HCT116 (cell line): ENCODE data around the gene NMB. TPM values are rescaled to one million over a fixed set of nuclear protein-coding genes. Genes with fewer than 3 reads are reported as not detected.

Experiments
- ATAC-seq: fragments of 200-7000 bp; cut with Tn5 transposase; 2 replicates; pipeline ENCODE4 v1.9.1; 2020; ENCODE audit warnings: mild to moderate bottlenecking, moderate library complexity
- BruUV-seq: library from RNA; stranded (reverse); fragments of 400-500 nt; replicated peaks from 2 replicates; lab custom pipeline; 2021; lab: Mats Ljungman, UMichigan
- CTCF ChIA-PET: fragments of 300-600 bp; sonication (Branson Sonifier 250); formaldehyde crosslinking; loops from one replicate; lab custom pipeline; 2021; ENCODE audit warnings: antibody characterized with exemption; lab: Charles Lee
- POLR2A ChIA-PET: fragments of 300-600, 350-600 bp; sonication (Branson Sonifier 250); formaldehyde crosslinking; loops from one replicate; lab custom pipeline; 2021; ENCODE audit warnings: antibody characterized with exemption; lab: Charles Lee
- RAD21 ChIA-PET, 2 experiments: fragments of 300-600 bp; sonication (Branson Sonifier 250); formaldehyde crosslinking; loops; one replicate each; lab custom pipeline; 2023; ENCODE audit warnings: low total read pairs in 2 of 2; ENCODE audit not compliant: uncharacterized antibody in 2 of 2, unreplicated experiment in 2 of 2, low non-redundant PET in 1 of 2; lab: Charles Lee
- DNase-seq: peaks from one replicate; pipeline ENCODE4 v3.0.0-alpha.2; 2010; ENCODE audit warnings: low read depth, low spot score
- H2AFZ ChIP-seq: fragments of 200-600 bp; shearing (Covaris generic), sonication (generic); 2 replicates; pipeline ENCODE4 v1.6.1; 2017; ENCODE audit warnings: low read depth, mixed run types, mixed read lengths, antibody characterized with exemption, low read length; ENCODE audit not compliant: poor library complexity, severe bottlenecking
- H3K27ac ChIP-seq: 2 replicates; pipeline ENCODE4 v1.5.1; 2012; ENCODE audit warnings: low read depth, low read length
- H3K27me3 ChIP-seq: fragments of 200-600 bp; sonication (generic); 2 replicates; pipeline ENCODE4 v1.6.1; 2016; ENCODE audit warnings: mixed run types, low read length, mixed read lengths; ENCODE audit not compliant: insufficient read depth
- H3K36me3 ChIP-seq, 2 experiments: fragments of 200-500 bp in 1 of 2; fragments of 200-600 bp in 1 of 2; sonication (Bioruptor generic) in 1 of 2; sonication (generic) in 1 of 2; 2 replicates each; pipeline versions ENCODE4 v1.5.1 to v1.6.1; 2014 to 2016; ENCODE audit warnings: low read length in 2 of 2, inconsistent platforms in 1 of 2, mixed read lengths in 1 of 2, mixed run types in 1 of 2; ENCODE audit not compliant: insufficient read depth in 2 of 2, control insufficient read depth in 1 of 2
- H3K4me1 ChIP-seq, 2 experiments: fragments of 200-600 bp in 1 of 2; sonication (generic) in 1 of 2; 2 replicates each; pipeline versions ENCODE4 v1.5.1 to v1.6.1; 2012 to 2017; ENCODE audit warnings: low read length in 2 of 2, inconsistent platforms in 1 of 2, mild to moderate bottlenecking in 1 of 2, mixed read lengths in 1 of 2, mixed run types in 1 of 2, moderate library complexity in 1 of 2; ENCODE audit not compliant: insufficient read depth in 2 of 2, control insufficient read depth in 1 of 2
- H3K4me2 ChIP-seq: fragments of 200-600 bp; sonication (generic); 2 replicates; pipeline ENCODE4 v1.6.1; 2017; ENCODE audit warnings: mixed run types, low read length, mixed read lengths
- H3K4me3 ChIP-seq, 2 experiments: fragments of 200-600 bp in 1 of 2; sonication (generic) in 1 of 2; replicated peaks in 1 of 2; 2 replicates each; pipeline ENCODE4 v1.5.1; 2011 to 2016; ENCODE audit warnings: low read length in 2 of 2, control low read depth in 1 of 2, low read depth in 1 of 2, mild to moderate bottlenecking in 1 of 2, mixed read lengths in 1 of 2, mixed run types in 1 of 2
- H3K79me2 ChIP-seq: fragments of 200-600 bp; sonication (generic); 2 replicates; pipeline ENCODE4 v1.6.1; 2017; ENCODE audit warnings: mild to moderate bottlenecking, mixed run types, low read length, moderate library complexity, mixed read lengths; ENCODE audit not compliant: insufficient read depth
- H3K9ac ChIP-seq: fragments of 200-600 bp; sonication (generic); 2 replicates; pipeline ENCODE4 v1.6.1; 2016; ENCODE audit warnings: low read length, mixed read lengths
- H3K9me2 ChIP-seq: fragments of 200-600 bp; sonication (generic), shearing (Covaris generic); 2 replicates; pipeline ENCODE4 v1.6.1; 2017; ENCODE audit warnings: mixed run types, mild to moderate bottlenecking, moderate library complexity; ENCODE audit not compliant: insufficient read depth
- H3K9me3 ChIP-seq, 2 experiments: fragments of 200-500 bp in 1 of 2; fragments of 200-600 bp in 1 of 2; sonication (Bioruptor generic) in 1 of 2; sonication (generic) in 1 of 2; 2 replicates each; pipeline ENCODE4 v1.6.1; 2014 to 2017; ENCODE audit warnings: low read length in 2 of 2, mixed read lengths in 2 of 2, inconsistent platforms in 1 of 2, low read depth in 1 of 2, mild to moderate bottlenecking in 1 of 2, mixed run types in 1 of 2, moderate library complexity in 1 of 2; ENCODE audit not compliant: control insufficient read depth in 1 of 2, insufficient read depth in 1 of 2
- H4K20me1 ChIP-seq: fragments of 200-600 bp; sonication (generic), shearing (Covaris generic); 2 replicates; pipeline ENCODE4 v1.6.1; 2017; ENCODE audit warnings: mixed run types, mild to moderate bottlenecking, moderate library complexity; ENCODE audit not compliant: insufficient read depth
- CEBPB ChIP-seq: IDR thresholded peaks from 2 replicates; pipeline ENCODE4 v1.6.1; 2012; ENCODE audit warnings: low read depth
- ELF1 ChIP-seq: IDR thresholded peaks from 2 replicates; pipeline ENCODE4 v1.6.1; 2012; ENCODE audit warnings: low read depth, borderline replicate concordance
- EZH2phosphoT487 ChIP-seq: fragments of 200-600 bp; IDR thresholded peaks from 2 replicates; pipeline ENCODE4 v1.6.1; 2018; ENCODE audit warnings: antibody characterized with exemption, borderline replicate concordance
- FOSL1 ChIP-seq: IDR thresholded peaks from 2 replicates; pipeline ENCODE4 v1.6.1; 2012; ENCODE audit warnings: low read depth
- JUND ChIP-seq: IDR thresholded peaks from 2 replicates; pipeline ENCODE4 v1.6.1; 2012
- POLR2AphosphoS5 ChIP-seq: IDR thresholded peaks from 2 replicates; pipeline ENCODE4 v1.6.1; 2011; ENCODE audit warnings: mild to moderate bottlenecking, low read depth, low read length, moderate library complexity
- RAD21 ChIP-seq: IDR thresholded peaks from 2 replicates; pipeline ENCODE4 v1.6.1; 2012; ENCODE audit warnings: low read depth, mild to moderate bottlenecking
- TCF7L2 ChIP-seq: IDR thresholded peaks from 2 replicates; pipeline ENCODE4 v1.7.0; 2011; ENCODE audit warnings: borderline replicate concordance, inconsistent platforms; ENCODE audit not compliant: insufficient read depth, insufficient read length; ENCODE audit errors: extremely low read depth
- YY1 ChIP-seq: IDR thresholded peaks from 2 replicates; pipeline ENCODE4 v1.6.1; 2011; ENCODE audit warnings: low read length, low read depth, moderate library complexity, mild to moderate bottlenecking; ENCODE audit not compliant: insufficient replicate concordance; ENCODE audit errors: extremely low read depth
- ZFX ChIP-seq: fragments of 450-650 bp; IDR thresholded peaks from 2 replicates; pipeline ENCODE4 v1.6.1; 2017
- ZNF274 ChIP-seq: fragments of 200-500 bp; sonication (Bioruptor generic); IDR thresholded peaks from 2 replicates; pipeline ENCODE4 v1.6.1; 2014; ENCODE audit warnings: mild to moderate bottlenecking, low read depth, low read length, inconsistent platforms
- intact Hi-C: fragments of 100-400 bp; cut with micrococcal nuclease; formaldehyde crosslinking; loops from 2 replicates; pipeline ENCODE4 v1.10.0; 2022
- total RNA-seq: library from RNA; stranded (reverse); gene quantifications from one replicate; pipeline ENCODE4 v1.2.1, GENCODE V29; 2021; ENCODE audit not compliant: unreplicated experiment
- TF ChIP-seq, protein P1 (sequence below): IDR thresholded peaks from 2 replicates; pipeline ENCODE4 v1.6.1; 2012; ENCODE audit warnings: low read depth

The NMB gene
- total RNA-seq, 1 experiment from 2014 or later: 9.8 TPM

DNA sequence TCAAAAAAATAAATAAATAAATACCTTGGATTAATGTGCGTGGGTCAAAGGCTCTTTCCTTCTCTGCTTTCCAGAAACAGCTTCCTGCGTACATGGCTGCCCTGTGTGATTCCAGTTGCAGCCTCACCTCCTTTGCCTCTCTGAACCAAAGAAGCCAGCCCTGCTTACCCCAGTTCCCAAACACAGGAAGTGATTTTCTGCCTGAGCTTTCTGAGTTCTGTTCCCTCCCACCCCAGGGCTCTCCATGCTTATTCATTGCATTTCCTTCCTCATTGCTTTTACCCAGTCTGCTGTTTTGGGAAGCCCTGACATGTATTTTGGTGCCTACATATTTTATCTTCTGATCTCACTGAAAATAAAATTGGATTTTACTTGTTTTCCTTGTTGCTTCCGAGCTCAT, 41.8 kb downstream of the NMB start (continued):
- no peak for TF ChIP-seq TCF7L2
- no peak for TF ChIP-seq YY1
- no peak for TF ChIP-seq FOSL1
- no peak for TF ChIP-seq ELF1
- TF ChIP-seq JUND: no peak
- TF ChIP-seq ZFX: no peak
- TF ChIP-seq RAD21: no peak

DNA sequence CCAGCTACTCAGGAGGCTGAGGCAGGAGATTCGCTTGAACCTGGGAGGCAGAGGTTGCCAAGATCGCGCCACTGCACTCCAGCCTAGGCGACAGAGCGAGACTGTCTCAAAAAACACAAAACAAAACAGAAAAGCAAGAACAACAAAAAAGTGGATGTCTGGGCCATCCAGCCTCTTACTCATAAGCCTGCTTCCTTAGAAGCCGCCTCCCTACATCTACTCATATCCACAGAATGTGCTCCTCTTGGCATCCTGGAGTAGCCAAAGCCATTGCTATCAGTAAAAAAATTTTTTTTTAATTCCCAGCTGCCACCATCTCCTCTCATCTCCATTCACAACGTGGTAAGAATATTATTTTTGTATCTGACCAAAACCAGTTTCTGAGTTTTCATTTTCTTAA, 46.4 kb downstream of the NMB start:
- Histone ChIP-seq H3K9me3 (no peaks in the 10 kb centered on the region), H3K27ac (no peak overlapping the region), H3K36me3 (peaks cover 0 to 13% of the 10 kb centered on the region in 2 experiments; a peak in 1 of 4 replicates), H3K27me3 (no peaks in the 10 kb centered on the region), H3K9ac (no peak overlapping the region), H2AFZ (no peak overlapping the region), H4K20me1 (no peaks in the 10 kb centered on the region), H3K79me2 (no peaks in the 10 kb centered on the region), H3K9me2 (no peaks in the 10 kb centered on the region), H3K4me1 (no peaks in the 10 kb centered on the region; a peak in 1 of 4 replicates), H3K4me2 (no peak overlapping the region), H3K4me3 (no peak overlapping the region)
- DNase-seq (no peak), ATAC-seq (no peak)
- intact Hi-C loops: no loop called here
- ChIA-PET POLR2A (no interaction called here), RAD21 (no interaction called here)
- no TSS peak for BruUV-seq
- TF ChIP-seq ZNF274: no peak
- TF ChIP-seq ELF1: no peak
- TF ChIP-seq POLR2AphosphoS5: no peak
- TF ChIP-seq EZH2phosphoT487: no peak
- TF ChIP-seq, protein P1, sequence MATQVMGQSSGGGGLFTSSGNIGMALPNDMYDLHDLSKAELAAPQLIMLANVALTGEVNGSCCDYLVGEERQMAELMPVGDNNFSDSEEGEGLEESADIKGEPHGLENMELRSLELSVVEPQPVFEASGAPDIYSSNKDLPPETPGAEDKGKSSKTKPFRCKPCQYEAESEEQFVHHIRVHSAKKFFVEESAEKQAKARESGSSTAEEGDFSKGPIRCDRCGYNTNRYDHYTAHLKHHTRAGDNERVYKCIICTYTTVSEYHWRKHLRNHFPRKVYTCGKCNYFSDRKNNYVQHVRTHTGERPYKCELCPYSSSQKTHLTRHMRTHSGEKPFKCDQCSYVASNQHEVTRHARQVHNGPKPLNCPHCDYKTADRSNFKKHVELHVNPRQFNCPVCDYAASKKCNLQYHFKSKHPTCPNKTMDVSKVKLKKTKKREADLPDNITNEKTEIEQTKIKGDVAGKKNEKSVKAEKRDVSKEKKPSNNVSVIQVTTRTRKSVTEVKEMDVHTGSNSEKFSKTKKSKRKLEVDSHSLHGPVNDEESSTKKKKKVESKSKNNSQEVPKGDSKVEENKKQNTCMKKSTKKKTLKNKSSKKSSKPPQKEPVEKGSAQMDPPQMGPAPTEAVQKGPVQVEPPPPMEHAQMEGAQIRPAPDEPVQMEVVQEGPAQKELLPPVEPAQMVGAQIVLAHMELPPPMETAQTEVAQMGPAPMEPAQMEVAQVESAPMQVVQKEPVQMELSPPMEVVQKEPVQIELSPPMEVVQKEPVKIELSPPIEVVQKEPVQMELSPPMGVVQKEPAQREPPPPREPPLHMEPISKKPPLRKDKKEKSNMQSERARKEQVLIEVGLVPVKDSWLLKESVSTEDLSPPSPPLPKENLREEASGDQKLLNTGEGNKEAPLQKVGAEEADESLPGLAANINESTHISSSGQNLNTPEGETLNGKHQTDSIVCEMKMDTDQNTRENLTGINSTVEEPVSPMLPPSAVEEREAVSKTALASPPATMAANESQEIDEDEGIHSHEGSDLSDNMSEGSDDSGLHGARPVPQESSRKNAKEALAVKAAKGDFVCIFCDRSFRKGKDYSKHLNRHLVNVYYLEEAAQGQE: no peak
- TF ChIP-seq CEBPB: no peak
- TF ChIP-seq YY1: no peak
- no peak for TF ChIP-seq ZFX
- TF ChIP-seq, all 23 proteins: peak for 0
- CTCF ChIA-PET: no interaction called here
